ENCODE data around the gene HAP1. TPM values are rescaled to one million over a fixed set of nuclear protein-coding genes. Genes with fewer than 3 reads are reported as not detected.

The HAP1 gene
- total and polyA plus RNA-seq, 8 donors = 0.16 to 0.90 (median 0.64) TPM

- TF ChIP-seq CTCF (IDR thresholded peaks at IDR 0.05) = no peak
- no peaks in the 10 kb centered on the region for H3K4me1 ChIP-seq
- DNase-seq (no peak), ATAC-seq (no peak)
- no peak overlapping the region for H3K27ac ChIP-seq
- H3K4me3 ChIP-seq = no peak overlapping the region
- H3K27me3 ChIP-seq = no peaks in the 10 kb centered on the region
- no peaks in the 10 kb centered on the region for H3K9me3 ChIP-seq
- peaks cover 0 to 97% of the 10 kb centered on the region in 2 donors for H3K36me3 ChIP-seq
- intact Hi-C loops (cut with DNase I) = no loop called here
Observed at GRCh38 chr17:41763327-41763726, 28.9 kb upstream of the HAP1 start.

- no peak for TF ChIP-seq CTCF (IDR thresholded peaks at IDR 0.05)
- Histone ChIP-seq H3K36me3 (peaks cover 0 to 97% of the 10 kb centered on the region in 2 donors), H3K9me3 (no peaks in the 10 kb centered on the region), H3K27ac (no peak overlapping the region), H3K27me3 (no peaks in the 10 kb centered on the region), H3K4me3 (no peak overlapping the region), H3K4me1 (no peaks in the 10 kb centered on the region)
- ATAC-seq = no peak
- no peak for DNase-seq
- intact Hi-C loops (cut with DNase I) = no loop called here
Observed at GRCh38 chr17:41762841-41763240, 28.4 kb upstream of the HAP1 start.

- Histone ChIP-seq H3K4me3 (no peak overlapping the region), H3K4me1 (no peaks in the 10 kb centered on the region), H3K9me3 (no peaks in the 10 kb centered on the region), H3K27me3 (no peaks in the 10 kb centered on the region), H3K36me3 (peaks cover 0 to 97% of the 10 kb centered on the region in 2 donors), H3K27ac (no peak overlapping the region)
- DNase-seq (no peak), ATAC-seq (no peak)
- no peak for TF ChIP-seq CTCF (IDR thresholded peaks at IDR 0.05)
- intact Hi-C loops (cut with DNase I) = no loop called here
Observed at GRCh38 chr17:41762391-41762790, 27.9 kb upstream of the HAP1 start.

GRCh38 chr17:41760878-41761277, 26.4 kb upstream of the HAP1 start:
- Histone ChIP-seq H3K27ac (no peak overlapping the region), H3K4me3 (no peak overlapping the region), H3K36me3 (peaks cover 0 to 97% of the 10 kb centered on the region in 2 donors), H3K9me3 (no peaks in the 10 kb centered on the region), H3K4me1 (no peaks in the 10 kb centered on the region), H3K27me3 (no peaks in the 10 kb centered on the region)
- ATAC-seq (no peak), DNase-seq (no peak)
- no peak for TF ChIP-seq CTCF (IDR thresholded peaks at IDR 0.05)
- intact Hi-C loops (cut with DNase I) = no loop called here

- Histone ChIP-seq H3K4me1 (no peaks in the 10 kb centered on the region), H3K4me3 (no peak overlapping the region), H3K36me3 (peaks cover 0 to 96% of the 10 kb centered on the region in 2 donors), H3K27me3 (no peaks in the 10 kb centered on the region), H3K27ac (no peak overlapping the region), H3K9me3 (no peaks in the 10 kb centered on the region)
- no peak for DNase-seq
- intact Hi-C loops (cut with DNase I) = no loop called here
- TF ChIP-seq CTCF (IDR thresholded peaks at IDR 0.05) = no peak
- ATAC-seq = no peak
Observed at GRCh38 chr17:41758601-41759000, 24.2 kb upstream of the HAP1 start.
